Measurements from ENCODE around the gene DCLK3. TPM values are rescaled to one million over a fixed set of nuclear protein-coding genes. Genes with fewer than 3 reads are reported as not detected.

Gene DCLK3
- total RNA-seq: under 1 TPM in 2 of 6 donors, not detected in 4; 0.03 to 0.40 TPM

GRCh38 chr3:36763850-36764703 lies at the start of gene DCLK3:
TSS of gene DCLK3 (minus strand) at chr3:36764553. CDS start at chr3:36764263, 290 bp downstream.
- ATAC-seq (ENCODE audit: low FRiP score in 2 of 2): peak in 1 of 2 donors; percentile 78
- peak in 1 of 2 donors; percentile 86 for DNase-seq

GRCh38 chr3:36813305-36813704 lies 49.0 kb upstream of the DCLK3 start:
- H3K27ac ChIP-seq: no peak overlapping the region
- TF ChIP-seq POLR2A (IDR thresholded peaks at IDR 0.05): no peak
- no peak for TF ChIP-seq EP300 (IDR thresholded peaks at IDR 0.05)
- TF ChIP-seq CTCF (IDR thresholded peaks at IDR 0.05): no peak
- TF ChIP-seq POLR2AphosphoS5 (IDR thresholded peaks at IDR 0.05): no peak
- no peak for ATAC-seq (ENCODE audit: low FRiP score in 2 of 2)
- H3K4me3 ChIP-seq: no peak overlapping the region
- H3K4me1 ChIP-seq: no peaks in the 10 kb centered on the region
- H3K36me3 ChIP-seq: no peaks in the 10 kb centered on the region
- no peaks in the 10 kb centered on the region for H3K27me3 ChIP-seq
- no peaks in the 10 kb centered on the region for H3K9me3 ChIP-seq
- DNase-seq: no peak
- WGBS, 2 donors: 85 to 98% methylated on average over 6 of the region's 6 CpGs

More at GRCh38 chr3:36763850-36764703, at the start of gene DCLK3:
- WGBS, 2 donors: 9 to 11% methylated on average over 20 to 55 of the region's 99 CpGs
- H3K9me3 ChIP-seq: no peaks in the 10 kb centered on the region
- no peaks in the 10 kb centered on the region for H3K36me3 ChIP-seq
- peak within 1 kb of the TSS in 3 of 4 donors; percentile 34 to 43 (median 39) for H3K4me3 ChIP-seq
- H3K4me1 ChIP-seq: peaks cover 2 to 19% (median 3%) of the 10 kb centered on the region in 4 donors
- no peak for TF ChIP-seq EP300 (IDR thresholded peaks at IDR 0.05)
- TF ChIP-seq CTCF (IDR thresholded peaks at IDR 0.05): no peak
- TF ChIP-seq POLR2A (IDR thresholded peaks at IDR 0.05): no peak
- TF ChIP-seq POLR2AphosphoS5 (IDR thresholded peaks at IDR 0.05): no peak
- H3K27ac ChIP-seq: no peak within 1 kb of the TSS
- H3K27me3 ChIP-seq: peaks cover 0 to 18% (median 8%) of the 10 kb centered on the region in 4 donors

- 83 to 90% methylated on average over 1 of the region's 1 CpG for WGBS, 2 donors
These were observed 47.9 kb upstream of the DCLK3 start for GRCh38 chr3:36812240-36812639.

GRCh38 chr3:36811768-36812167 lies 47.4 kb upstream of the DCLK3 start:
- Histone ChIP-seq H3K4me3 (no peak overlapping the region), H3K27ac (no peak overlapping the region), H3K36me3 (no peaks in the 10 kb centered on the region), H3K4me1 (no peaks in the 10 kb centered on the region), H3K9me3 (no peaks in the 10 kb centered on the region), H3K27me3 (no peaks in the 10 kb centered on the region)
- no peak for DNase-seq
- ATAC-seq (ENCODE audit: low FRiP score in 2 of 2): no peak
- 86 to 87% methylated on average over 2 of the region's 2 CpGs for WGBS, 2 donors
- TF ChIP-seq POLR2A (IDR thresholded peaks at IDR 0.05) (no peak), EP300 (IDR thresholded peaks at IDR 0.05) (no peak), CTCF (IDR thresholded peaks at IDR 0.05) (no peak), POLR2AphosphoS5 (IDR thresholded peaks at IDR 0.05) (no peak)

More at GRCh38 chr3:36812240-36812639, 47.9 kb upstream of the DCLK3 start:
- Histone ChIP-seq H3K27me3 (no peaks in the 10 kb centered on the region), H3K9me3 (no peaks in the 10 kb centered on the region), H3K4me3 (no peak overlapping the region), H3K4me1 (no peaks in the 10 kb centered on the region), H3K27ac (no peak overlapping the region), H3K36me3 (no peaks in the 10 kb centered on the region)
- TF ChIP-seq POLR2A (IDR thresholded peaks at IDR 0.05) (no peak), EP300 (IDR thresholded peaks at IDR 0.05) (no peak)
- ATAC-seq (ENCODE audit: low FRiP score in 2 of 2): no peak
- no peak for DNase-seq

GRCh38 chr3:36804295-36805055 lies 40.1 kb upstream of the DCLK3 start:
- DNase-seq: no peak
- Histone ChIP-seq H3K27ac (no peak overlapping the region), H3K4me1 (no peaks in the 10 kb centered on the region), H3K9me3 (peaks cover 0 to 15% (median 5%) of the 10 kb centered on the region in 4 donors), H3K4me3 (no peak overlapping the region), H3K36me3 (no peaks in the 10 kb centered on the region), H3K27me3 (no peaks in the 10 kb centered on the region)
- ATAC-seq (ENCODE audit: low FRiP score in 2 of 2): no peak
- WGBS, 2 donors: 92 to 98% methylated on average over 2 of the region's 2 CpGs
- no peak for TF ChIP-seq EP300 (IDR thresholded peaks at IDR 0.05)
- TF ChIP-seq POLR2AphosphoS5 (IDR thresholded peaks at IDR 0.05): no peak
- TF ChIP-seq CTCF (IDR thresholded peaks at IDR 0.05): no peak
- TF ChIP-seq POLR2A (IDR thresholded peaks at IDR 0.05): no peak
